ENCODE measurements around the gene CCNYL1.

Gene CCNYL1

DNA sequence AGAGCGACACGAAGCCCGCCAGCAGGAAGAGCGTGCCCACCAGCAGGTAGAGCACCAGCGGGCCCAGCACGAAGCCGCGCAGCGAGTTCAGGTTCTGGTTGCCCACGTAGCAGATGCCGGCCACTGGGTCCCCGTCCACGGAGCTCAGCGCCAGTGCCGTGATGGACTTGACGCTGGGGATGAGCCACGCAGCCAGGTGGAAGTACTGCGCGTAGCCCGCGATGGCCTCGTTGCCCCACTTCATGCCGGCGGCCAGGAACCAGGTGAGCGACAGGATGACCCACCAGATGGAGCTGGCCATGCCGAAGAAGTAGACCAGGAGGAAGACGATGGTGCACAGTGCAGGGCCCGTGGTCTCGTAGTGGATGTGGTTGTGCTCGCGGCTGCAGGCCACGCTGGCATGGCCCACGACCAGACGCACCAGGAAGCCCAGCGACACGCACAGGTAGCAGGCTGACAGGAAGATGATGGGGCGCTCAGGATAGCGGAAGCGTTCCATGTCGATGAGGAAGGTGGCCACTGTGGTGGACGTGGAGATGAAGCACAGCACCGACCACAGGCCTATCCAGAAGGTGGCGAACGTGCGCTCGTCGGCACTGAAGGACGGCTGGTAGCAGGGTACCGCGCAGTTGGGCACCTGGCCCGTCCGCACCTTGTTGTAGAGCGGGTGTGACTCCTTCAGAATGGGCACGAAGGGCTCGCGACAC lies 56.2 kb downstream of the CCNYL1 start:
- no peak for DNase-seq

DNA sequence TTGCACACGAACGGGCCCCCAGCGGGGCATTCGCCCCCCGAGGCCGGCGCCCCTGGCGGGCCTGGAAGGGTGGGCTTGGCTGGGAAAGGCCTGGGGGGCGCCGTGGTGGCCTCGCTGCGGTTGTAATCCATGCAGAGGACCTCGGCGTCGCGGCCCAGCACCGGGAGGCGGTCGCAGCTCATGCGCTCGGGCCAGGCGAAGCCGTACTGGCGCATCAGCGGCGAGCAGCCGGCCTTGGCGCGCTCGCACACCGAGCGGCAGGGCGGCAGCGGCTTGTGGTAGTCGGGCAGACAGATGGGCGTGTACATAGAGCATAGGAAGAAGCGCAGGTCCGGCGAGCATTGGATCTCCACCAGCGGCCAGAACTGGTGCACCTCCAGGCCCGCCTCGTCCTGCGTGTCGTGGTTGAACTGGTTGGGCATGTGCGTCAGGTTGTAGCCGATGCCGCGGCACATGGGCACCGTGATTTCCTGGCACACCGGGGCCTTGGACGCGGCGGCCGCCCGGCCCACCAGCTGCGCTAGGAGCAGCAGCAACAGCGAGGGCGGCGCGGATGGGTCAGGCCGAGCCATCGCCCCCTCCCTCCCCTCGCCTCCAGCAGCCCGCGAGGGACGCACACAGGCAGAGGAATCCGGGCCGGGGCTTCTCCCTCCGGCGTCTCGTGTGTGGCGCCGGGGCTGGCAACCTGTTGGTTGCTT lies 56.9 kb downstream of the CCNYL1 start:
- DNase-seq: peak; percentile 2

DNA sequence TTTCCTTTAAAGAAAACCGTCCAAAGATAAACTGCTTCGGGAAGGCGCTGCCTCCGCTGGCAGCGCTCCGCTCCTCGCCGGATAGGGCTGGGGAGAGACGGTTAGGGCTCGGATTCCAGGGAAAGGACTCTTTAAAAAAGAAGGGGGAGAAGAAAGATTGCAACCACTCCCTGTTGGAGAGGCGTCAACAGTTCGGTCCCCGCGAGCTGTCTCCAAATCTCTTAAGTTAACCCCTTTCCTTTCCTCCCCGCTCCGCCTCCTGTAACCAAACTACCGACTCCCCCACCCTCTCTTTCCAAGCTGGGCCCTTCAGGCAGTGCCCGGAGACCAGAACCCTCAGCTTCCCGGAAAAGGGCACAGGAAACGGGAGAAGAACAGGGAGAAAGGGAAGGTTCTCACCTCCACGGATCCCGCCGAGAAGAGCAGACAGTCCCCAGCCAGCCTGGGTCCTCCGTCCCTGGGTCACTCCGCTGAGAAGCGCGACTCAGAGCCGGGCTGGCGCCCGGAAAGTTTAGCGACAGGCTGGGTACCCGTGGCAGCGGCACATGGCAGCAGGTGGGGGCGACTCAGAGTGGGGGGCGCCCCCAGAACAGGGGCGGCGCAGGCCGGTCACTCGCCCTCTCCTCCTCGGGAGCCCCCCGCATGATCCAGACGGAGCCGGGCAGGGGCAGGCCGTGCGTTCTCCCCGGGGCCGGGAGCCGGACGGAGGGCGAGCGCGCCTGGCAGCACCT lies 57.6 kb downstream of the CCNYL1 start:
- no peak for DNase-seq

DNA sequence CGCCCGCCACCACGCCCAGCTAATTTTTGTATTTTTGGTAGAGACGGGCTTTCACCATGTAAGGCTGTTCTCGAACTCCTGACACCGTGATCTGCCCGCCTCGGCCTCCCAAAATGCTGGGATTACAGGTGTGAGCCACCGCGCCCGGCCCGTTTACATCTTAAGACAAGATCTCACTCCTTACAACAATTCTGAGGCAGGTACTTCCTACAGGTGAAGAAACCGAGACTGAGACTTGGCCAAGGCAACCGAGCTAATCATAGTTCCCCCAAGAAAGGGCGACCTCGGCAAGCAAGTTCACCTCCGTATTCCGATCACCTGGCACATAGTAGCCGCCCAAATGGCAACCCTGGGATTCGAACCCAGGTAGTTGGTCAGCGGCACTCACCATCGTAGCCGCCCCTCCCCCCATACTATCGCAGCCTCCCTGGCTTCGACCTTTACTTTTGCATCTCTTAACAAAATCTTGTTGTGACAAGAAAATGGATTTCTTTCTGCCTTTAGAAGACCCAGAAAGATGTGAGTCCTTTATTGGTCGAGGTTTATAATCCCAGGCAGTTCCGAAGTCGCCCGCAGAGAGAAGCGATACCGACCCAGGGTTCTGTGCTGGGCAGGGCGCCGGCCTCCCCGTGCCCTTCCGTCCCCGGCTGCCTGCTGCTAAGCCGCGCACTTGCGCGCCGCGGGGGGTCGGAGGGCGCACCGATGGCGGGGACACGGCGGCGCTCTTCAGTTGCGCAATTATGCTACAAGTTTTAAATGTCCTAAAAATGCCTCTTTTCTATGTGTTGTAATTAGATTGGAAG lies 59.4 kb downstream of the CCNYL1 start:
- no peak for DNase-seq

DNA sequence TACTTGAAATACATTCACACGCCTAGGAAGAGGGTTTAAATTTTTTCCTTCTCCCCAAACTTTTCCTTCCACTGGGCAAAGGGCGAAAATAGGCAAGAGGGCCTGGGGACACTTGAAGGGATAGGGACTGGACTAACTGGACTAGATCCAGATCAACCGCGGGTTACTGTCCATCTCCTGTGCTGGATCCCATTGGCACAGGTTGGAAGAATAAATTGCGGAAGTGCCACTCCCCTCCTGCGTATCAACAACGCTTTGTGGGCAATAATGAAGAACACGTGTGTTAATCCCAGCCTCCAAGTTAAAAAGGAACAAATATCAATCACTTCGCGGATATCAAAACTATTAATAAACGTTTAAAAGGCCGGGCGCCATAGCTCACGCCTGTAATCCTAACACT lies 60.0 kb downstream of the CCNYL1 start:
- DNase-seq: no peak

DNA sequence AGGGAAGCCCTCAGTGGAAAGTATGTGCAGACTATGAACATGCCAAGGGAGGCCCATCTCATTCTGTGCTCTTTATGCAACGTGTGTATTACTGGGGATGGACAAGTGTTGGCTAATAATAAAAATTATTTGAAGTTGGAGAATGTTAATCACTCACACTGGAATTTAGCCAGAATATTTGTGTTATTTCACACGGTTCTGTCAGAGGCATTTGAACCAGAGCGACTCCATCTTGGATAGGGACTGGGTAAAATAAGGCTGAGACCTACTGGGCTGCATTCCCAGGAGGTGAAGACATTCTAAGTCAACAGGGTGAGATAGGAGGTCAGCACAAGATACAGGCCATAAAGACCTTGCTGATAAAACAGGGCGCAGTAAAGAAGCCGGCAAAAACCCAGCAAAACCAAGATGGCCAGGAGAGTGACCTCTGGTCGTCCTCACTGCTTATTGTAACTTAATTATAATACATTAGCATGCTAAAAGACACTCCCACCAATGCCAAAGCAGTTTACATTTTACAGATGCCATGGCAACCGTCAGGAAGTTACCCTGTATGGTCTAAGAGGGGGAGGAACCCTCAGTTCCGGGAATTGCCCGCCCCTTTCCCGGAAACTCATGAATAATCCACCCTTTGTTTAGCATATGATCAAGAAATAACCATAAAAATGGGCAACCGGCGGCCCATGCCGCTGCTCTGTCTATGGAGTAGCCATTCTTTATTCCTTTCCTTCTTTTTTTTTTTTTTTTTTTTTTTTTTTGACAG lies 60.8 kb downstream of the CCNYL1 start:
- no peak for DNase-seq

DNA sequence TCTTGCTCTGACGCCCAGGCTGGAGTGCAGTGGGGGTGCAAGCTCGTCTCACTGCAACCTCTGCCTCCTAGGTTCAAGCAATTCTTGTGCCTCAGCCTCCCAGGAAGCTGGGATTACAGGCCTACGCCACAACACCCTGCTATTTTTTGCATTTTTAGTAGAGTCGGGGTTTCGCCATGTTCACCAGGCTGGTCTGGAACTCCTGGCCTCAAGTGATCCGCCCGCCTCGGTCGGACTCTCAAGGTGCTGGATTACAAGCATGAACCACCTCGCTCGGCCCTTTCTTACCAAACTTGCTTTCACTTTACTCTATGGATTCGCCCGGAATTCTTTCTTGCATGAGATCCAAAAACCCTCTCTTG lies 61.4 kb downstream of the CCNYL1 start:
- DNase-seq: no peak

DNA sequence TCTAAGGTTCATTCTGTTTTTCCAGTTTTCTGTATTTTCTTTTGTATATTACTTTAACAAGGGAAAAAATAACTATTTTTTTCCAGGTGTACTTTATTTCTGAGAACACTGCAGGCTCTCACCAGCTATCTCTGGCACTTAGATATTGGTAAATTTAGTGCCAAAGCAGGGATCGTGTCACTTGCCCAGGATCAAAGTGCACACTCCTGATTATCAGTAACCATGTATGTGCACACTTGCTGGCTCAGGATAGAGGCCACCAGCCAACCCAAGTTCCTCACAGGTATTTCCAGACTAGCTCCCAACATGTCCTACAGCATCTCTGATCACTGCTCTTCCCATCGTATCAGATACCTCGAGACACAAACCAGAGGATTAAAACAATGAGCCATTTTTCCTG lies 64.0 kb downstream of the CCNYL1 start:
- no peak for DNase-seq

DNA sequence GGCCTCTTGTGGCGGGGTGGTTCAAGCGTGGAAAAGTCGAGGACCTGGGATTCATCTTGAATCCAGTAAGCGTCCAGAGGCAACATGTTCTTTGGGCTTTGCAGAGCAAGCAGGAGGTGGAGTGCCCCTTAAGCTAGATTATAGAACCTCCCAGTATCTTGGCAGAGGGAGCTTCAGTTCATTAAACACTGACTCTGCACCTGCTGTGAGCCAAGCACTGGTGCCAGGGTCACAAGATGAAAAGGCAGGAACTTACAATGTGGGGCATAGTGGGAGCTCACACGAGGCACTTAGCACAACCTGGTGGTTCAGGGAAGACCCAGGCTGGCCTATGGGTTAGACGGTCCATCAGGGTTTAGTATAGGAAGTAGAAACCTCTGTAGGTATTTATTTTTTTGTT lies 65.7 kb downstream of the CCNYL1 start:
- DNase-seq: no peak

DNA sequence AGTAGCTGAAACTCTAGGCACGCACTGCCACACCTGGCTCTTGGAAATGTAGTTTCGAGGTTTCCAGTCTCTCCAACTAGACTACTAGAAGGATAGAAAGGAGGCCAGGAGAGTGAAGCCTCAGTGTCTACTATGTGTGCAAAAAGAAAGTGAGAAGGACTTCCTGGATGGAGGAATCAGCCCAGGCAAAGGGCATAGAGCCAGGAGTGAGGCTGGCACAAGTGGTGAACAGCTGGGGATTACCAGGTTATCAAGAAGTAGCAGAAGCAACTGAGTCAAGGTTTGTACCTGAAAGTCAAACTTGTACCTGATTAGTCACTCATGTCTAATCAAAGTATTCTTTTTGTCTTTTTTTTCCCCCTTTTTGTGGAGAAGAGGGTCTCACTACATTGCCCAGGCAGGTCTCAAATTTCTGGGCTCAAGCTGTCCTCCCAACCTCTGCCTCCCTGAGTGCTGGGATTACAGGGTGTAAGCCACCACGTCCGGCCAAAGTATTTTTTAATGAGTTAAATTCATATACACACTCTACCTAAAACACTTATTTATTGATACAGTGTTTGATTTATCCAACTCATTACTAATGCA lies 67.0 kb downstream of the CCNYL1 start:
- DNase-seq: no peak

DNA sequence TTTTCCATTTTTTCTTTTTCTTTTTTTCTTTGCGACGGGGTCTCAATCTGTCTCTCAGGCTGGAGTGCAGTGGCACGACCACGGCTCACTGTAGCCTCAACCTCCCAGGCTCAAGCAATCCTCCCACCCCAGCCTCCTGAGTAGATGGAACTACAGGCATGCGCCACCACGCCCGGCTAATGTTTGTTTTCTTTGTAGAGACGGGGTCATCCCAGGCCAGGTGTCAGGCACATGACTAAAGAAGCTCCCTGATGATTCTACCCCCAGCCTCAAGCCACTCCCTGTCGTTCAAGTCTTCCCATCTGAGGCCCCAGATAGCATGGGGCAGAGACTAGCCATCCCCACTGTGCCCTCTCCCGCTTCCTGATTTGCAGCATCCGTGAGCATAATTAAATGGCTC lies 68.1 kb downstream of the CCNYL1 start:
- no peak for DNase-seq

DNA sequence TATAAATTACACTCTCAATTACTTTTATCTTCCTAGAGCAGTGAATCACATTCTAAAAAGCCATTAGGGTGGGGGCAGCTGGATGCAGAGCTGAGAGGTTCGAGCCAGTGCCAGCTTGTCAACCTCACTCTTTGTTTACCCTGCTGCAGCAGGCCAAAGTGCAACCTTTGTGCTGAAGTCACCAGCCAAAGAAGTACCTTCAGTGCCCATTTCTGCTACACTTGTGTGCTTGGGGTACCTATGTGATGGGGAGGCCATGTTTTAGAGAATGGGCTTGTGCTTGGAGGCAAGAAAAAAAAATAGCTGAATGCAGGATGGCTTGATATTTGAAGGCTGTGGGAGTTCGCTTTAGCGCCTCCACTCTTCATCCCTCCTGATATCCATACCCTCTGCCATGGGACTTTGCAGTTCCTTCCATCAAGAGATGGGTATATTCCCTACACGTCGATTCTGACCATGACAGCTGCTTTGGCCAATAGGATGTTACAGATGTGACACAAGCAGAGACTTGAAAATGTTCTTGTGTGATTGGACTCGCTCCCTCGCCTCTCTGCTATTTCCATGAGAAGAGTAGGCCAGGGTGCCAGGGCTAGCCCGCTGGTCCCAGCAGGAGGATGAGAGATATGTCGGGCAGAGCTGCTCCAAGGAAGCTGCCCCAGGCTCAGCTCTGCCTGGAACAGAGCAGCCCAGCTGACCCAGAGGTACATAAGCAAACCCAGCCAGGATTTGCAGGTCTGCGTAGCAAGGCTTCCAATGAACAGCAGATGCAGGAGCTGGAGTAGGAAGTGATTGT lies 71.0 kb downstream of the CCNYL1 start:
- DNase-seq: no peak

DNA sequence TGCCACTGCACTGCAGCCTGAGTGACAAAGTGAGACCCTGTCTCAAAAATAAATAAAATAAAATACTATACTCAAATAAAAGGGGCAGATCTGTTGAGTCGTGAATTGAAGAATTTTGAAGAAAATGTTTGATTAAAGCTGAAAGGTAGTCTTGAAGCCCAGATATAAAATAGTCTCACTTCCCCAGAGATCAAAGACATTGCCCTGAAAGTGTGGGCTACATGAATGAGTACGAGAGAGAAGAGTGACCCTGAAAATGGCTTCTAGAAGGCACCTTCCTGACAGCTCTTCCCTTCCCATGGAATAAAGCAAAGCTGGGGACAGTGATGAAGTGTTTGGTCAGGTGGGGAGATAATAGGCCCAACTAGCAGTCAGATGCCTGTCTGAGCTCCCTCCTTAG lies 72.1 kb downstream of the CCNYL1 start:
- DNase-seq: no peak

DNA sequence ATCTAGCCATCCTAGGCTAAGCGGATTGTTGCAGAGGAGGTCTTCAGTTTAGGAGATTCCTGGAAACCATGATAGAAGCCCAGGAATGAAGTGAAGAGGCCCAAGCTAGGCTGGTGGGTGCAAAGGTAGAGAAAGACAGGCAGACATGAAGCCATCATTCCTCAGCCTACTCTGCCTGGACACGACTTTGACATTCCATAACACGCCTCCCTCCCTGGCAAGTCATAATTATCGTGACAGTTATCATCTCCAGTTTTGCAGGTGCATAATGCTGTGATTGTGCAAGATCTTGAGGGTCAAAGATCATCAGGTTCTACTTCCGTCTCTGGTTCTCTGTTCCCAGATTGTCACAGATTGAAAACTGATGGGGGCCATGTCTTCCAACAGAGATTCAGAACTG lies 73.5 kb downstream of the CCNYL1 start:
- no peak for DNase-seq

DNA sequence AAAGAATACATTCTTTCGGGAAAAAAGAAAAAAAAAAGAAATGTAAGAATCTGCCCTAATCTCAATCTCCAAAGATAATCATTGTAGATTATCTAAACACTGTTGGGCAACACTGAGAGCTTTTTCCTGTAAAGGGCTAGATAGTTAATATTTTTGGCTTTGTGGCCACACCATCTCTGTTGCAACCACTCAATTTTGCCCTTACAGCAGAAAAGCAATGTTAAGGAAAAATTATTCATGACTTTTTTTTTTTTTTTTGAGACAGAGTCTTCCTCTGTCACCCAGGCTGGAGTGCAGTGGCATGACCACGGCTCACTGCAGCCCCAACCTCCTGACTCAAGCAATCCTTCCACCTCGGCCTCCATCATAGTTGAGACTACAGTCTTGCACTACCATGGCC lies 75.6 kb downstream of the CCNYL1 start:
- DNase-seq: no peak

DNA sequence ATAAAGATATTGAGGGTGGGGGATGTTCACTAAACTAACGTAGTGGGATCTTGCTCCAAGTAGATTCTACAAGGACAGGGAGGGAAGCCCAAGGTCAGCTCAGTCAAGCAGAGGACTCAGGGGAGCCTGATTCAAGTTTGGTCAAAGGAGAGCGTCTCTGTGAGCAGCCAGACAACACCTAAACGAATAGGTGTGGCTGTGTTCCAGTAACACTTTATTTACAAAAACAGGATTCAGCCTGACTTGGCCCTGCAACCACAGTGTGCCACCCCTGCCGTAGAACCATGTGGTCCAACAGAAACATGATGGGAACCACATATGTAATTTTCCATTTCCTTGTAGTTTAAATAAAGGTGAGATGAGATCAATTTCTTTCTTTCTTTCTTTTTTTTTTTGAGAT lies 76.4 kb downstream of the CCNYL1 start:
- DNase-seq: no peak

DNA sequence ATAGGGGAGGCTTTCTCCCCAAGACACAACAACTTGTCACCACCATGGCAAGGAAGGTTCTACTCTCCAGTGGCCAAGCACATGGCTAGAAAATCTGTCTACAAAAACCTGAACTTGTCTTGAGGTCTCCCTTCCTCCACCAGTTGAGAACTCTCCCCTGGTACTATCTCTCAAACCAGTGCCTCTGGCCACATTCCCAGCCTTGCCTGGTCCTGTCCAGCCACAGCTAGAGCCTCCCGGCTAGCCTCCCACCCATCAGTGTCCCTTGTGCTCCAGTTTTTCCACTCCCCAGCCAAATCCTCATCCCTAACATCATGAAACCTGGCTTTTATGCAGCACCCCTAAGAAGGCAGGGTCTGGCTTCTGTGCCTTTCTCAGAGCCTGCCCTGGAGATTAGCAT lies 79.5 kb downstream of the CCNYL1 start:
- DNase-seq: no peak

DNA sequence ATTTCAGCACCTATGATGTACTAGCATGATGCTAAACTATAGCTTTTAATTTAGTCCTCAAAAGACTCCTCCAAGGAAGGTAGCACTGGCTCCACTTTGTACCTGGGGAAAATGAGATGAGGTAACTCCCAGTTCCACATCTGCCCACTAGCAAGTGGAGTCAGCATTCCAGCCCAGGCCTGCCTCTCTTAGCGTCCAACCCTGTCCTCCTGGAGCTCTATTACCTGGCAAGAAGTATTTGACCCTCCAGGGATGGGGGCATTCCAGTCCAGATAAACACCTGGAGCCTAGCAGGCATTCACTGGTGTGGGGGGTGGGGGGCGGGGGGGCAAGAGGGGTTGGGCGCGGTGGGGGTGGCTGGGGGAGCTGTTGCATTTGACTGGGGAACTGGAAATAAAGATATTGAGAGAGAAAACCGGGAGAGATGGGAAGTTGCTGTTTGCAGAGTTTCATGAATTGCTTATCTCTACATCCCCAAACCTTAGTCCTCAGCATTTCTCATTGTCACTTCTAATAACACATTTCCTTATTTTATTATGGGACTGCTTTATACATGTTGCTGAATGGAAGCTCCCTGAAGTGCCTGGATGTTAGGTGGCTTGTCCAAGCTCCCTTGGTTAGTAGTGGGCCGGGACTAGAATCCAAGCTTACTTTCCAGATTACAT lies 80.3 kb downstream of the CCNYL1 start:
- DNase-seq: no peak

DNA sequence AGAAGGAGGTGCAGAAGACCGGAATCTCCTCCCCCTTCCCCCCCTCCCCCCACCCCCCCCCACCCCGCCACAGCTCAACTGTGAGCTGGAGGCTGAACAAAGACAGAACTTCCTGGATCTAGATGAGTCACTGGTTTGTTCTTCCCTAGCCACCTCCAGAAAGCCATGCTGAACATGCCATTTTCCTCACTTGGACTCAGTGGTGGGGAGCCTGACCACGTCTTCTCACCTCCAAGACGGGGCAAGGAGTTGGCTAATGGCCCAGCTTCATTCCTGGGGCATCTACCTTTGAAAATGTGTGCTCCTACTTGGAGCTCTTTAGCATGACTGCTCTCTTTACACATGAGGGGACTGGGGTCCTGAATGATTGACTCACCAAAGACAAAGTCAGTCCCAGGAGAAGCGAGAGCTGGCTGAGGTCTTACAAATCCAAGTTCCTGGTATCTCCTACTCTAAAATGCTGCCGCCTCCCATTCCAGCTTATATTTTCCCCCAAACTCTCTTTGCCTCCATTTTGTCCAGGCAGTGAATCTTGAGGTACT lies 80.9 kb downstream of the CCNYL1 start:
- no peak for DNase-seq

DNA sequence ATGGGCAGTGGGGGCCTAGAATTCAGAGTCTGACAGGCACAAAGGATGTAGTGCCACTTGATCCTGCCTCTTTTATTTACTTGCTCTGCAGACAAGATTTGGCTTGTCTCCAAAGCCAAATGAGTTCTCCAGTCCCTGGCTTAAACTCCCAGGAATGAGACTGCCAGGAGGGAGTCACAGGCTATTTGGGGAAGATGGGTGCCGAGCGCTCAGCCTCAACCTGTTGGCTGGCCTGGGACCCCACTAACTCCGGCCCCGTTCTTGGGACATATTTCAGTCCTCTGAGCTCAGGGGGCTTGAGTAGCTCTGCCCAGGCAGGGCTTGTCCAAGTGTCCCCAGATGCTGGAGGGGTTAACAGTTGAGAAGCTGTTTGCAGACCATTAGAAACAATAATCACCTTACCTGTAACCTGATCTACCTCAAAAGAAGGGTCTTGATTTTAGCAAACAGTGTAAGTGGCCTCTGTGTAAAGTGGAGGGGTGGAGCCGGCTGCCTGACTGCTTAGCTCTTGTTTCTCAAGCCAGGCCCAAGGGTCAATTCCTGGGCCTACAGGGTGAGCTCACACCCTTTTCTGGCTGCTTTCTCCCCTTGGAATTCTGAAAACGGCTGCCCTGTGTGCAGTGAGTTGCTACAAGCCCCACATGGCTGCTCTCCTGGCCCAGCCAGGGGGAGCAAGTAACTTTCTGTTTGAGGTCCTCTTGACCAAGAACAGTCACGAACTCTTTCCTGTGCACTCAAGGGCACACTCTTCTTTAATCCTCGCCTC lies 85.3 kb downstream of the CCNYL1 start:
- DNase-seq: peak; percentile 60

Measured in NCI-H2171 (cell line).